RWPE1 (cell line): ENCODE results near the gene CD46.
"Not testable (repeated sequence)": the region's sequence is repeated elsewhere in the genome, so short reads cannot be mapped to it uniquely, and the experiment has no call there.

Experiments
- CTCF ChIA-PET: fragments of 350-600 bp; sonication (Branson Sonifier 250); formaldehyde crosslinking; extraction: SDS; loops from one replicate; lab custom pipeline; 2021; lab: Yijun Ruan, JAX
- POLR2A ChIA-PET: fragments of 400-600 bp; formaldehyde crosslinking; extraction: SDS; loops from one replicate; lab custom pipeline; 2020; ENCODE audit warnings: antibody characterized with exemption; ENCODE audit not compliant: low non-redundant PET; lab: Yijun Ruan, JAX
- DNase-seq: peaks from one replicate; pipeline ENCODE4 v3.0.0; 2012; ENCODE audit warnings: low spot score
- H3K27ac ChIP-seq: fragments of 450-650 bp; 2 replicates; pipeline ENCODE4 v1.5.1; 2017
- TF ChIP-seq, protein P1 (sequence below): fragments of 450-650 bp; conservative IDR thresholded peaks from 2 replicates; pipeline ENCODE4 v1.5.1; 2017; ENCODE audit warnings: low read depth, mild to moderate bottlenecking

The CD46 gene

GRCh38 chr1:207751790-207752455 lies at the start of gene CD46:
TSS of gene CD46 (plus strand) at chr1:207752054. CDS start at chr1:207752213, 159 bp downstream.
- ChIA-PET CTCF (interaction anchor here (0.6 kb wide), 2 partner anchors 83 to 132 kb away, joined by 3 to 6 read pairs; no protein-coding TSS in a partner anchor), POLR2A (no interaction called here)
- TF ChIP-seq, protein P1, sequence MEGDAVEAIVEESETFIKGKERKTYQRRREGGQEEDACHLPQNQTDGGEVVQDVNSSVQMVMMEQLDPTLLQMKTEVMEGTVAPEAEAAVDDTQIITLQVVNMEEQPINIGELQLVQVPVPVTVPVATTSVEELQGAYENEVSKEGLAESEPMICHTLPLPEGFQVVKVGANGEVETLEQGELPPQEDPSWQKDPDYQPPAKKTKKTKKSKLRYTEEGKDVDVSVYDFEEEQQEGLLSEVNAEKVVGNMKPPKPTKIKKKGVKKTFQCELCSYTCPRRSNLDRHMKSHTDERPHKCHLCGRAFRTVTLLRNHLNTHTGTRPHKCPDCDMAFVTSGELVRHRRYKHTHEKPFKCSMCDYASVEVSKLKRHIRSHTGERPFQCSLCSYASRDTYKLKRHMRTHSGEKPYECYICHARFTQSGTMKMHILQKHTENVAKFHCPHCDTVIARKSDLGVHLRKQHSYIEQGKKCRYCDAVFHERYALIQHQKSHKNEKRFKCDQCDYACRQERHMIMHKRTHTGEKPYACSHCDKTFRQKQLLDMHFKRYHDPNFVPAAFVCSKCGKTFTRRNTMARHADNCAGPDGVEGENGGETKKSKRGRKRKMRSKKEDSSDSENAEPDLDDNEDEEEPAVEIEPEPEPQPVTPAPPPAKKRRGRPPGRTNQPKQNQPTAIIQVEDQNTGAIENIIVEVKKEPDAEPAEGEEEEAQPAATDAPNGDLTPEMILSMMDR: no peak
- peak; percentile 93 for DNase-seq
- H3K27ac ChIP-seq: peak within 1 kb of the TSS; percentile 94

DNA sequence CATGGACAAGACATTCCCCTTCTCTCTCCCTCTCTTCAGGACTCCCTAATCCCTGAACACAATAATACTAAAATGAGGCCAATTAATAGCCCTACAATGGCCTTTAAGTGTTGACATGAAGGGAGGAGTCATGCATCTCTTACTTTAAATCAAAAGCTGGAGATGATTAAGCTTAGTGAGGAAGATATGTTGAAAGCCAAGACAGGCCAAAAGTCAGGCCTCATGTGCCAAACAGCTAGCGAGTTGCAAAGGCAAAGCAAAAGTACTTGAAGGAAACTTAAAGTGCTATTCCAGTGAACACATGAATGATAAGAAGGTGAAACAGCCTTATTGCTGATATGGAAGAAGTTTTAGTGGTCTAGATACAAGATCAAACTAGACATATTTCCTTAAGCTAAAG lies 49.5 kb upstream of the CD46 start:
- ChIA-PET CTCF (interaction anchor here (0.6 to 0.7 kb wide), 2 partner anchors 47 to 1991 kb away, joined by 3 read pairs; no protein-coding TSS in a partner anchor), POLR2A (no interaction called here)
- no peak for DNase-seq
- TF ChIP-seq, protein P1: no peak
- H3K27ac ChIP-seq: no peak overlapping the region

GRCh38 chr1:207703712-207704111 lies 48.1 kb upstream of the CD46 start:
- DNase-seq: no peak
- ChIA-PET POLR2A (no interaction called here), CTCF (interaction anchor here (0.5 kb wide), 1 partner anchor 1893 kb away, joined by 3 read pairs; no protein-coding TSS in a partner anchor)
- no peak overlapping the region for H3K27ac ChIP-seq
- TF ChIP-seq, protein P1: no peak

- DNase-seq, CTCF ChIA-PET, H3K27ac ChIP-seq, POLR2A ChIA-PET: not testable (repeated sequence)
Measured at GRCh38 chr1:207708004-207708403, 43.9 kb upstream of the CD46 start.

GRCh38 chr1:207711285-207711684 lies 40.6 kb upstream of the CD46 start:
- TF ChIP-seq, protein P1: no peak
- ChIA-PET CTCF (interaction anchor here (0.6 kb wide), 1 partner anchor 86 kb away, joined by 3 read pairs; no protein-coding TSS in a partner anchor), POLR2A (no interaction called here)
- no peak overlapping the region for H3K27ac ChIP-seq
- peak; percentile 23 for DNase-seq

GRCh38 chr1:207712701-207713100 lies 39.2 kb upstream of the CD46 start:
- POLR2A ChIA-PET, CTCF ChIA-PET, H3K27ac ChIP-seq, DNase-seq: not testable (repeated sequence)

GRCh38 chr1:207713529-207713928 lies 38.3 kb upstream of the CD46 start:
- no peak overlapping the region for H3K27ac ChIP-seq
- ChIA-PET POLR2A (no interaction called here), CTCF (interaction anchor here (0.6 kb wide), 1 partner anchor 1365 kb away, joined by 3 read pairs; no protein-coding TSS in a partner anchor)
- no peak for DNase-seq
- TF ChIP-seq, protein P1: no peak
